Fibroblast of lung (primary cell): ENCODE measurements around the gene SEC14L2.

Experiments used
- EZH2 ChIP-seq: IDR thresholded peaks from 2 replicates; pipeline ENCODE4 v1.5.1; 2012; ENCODE audit warnings: low read length, control low read depth, mild to moderate bottlenecking; ENCODE audit errors: missing control alignments
- TF ChIP-seq, protein P1 (sequence below), 2 donors: IDR thresholded peaks in 1 of 2; conservative IDR thresholded peaks in 1 of 2; 1 replicate in 1 of 2; 2 replicates in 1 of 2; pipeline ENCODE4 v1.5.1; 2011 to 2012; ENCODE audit warnings: low read length in 2 of 2, control low read depth in 1 of 2, inconsistent platforms in 1 of 2, low read depth in 1 of 2, mild to moderate bottlenecking in 1 of 2

- TF ChIP-seq EZH2, result no peak
- TF ChIP-seq, protein P1, sequence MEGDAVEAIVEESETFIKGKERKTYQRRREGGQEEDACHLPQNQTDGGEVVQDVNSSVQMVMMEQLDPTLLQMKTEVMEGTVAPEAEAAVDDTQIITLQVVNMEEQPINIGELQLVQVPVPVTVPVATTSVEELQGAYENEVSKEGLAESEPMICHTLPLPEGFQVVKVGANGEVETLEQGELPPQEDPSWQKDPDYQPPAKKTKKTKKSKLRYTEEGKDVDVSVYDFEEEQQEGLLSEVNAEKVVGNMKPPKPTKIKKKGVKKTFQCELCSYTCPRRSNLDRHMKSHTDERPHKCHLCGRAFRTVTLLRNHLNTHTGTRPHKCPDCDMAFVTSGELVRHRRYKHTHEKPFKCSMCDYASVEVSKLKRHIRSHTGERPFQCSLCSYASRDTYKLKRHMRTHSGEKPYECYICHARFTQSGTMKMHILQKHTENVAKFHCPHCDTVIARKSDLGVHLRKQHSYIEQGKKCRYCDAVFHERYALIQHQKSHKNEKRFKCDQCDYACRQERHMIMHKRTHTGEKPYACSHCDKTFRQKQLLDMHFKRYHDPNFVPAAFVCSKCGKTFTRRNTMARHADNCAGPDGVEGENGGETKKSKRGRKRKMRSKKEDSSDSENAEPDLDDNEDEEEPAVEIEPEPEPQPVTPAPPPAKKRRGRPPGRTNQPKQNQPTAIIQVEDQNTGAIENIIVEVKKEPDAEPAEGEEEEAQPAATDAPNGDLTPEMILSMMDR (conservative IDR thresholded peaks at IDR 0.05 in 1 of 2, IDR thresholded peaks at IDR 0.05 in 1 of 2; ENCODE audit: low read depth in 1 of 2, low read length in 2 of 2), result no peak
Measured at GRCh38 chr22:30420347-30421125, 23.7 kb downstream of the SEC14L2 start.
